ENCODE measurements around the gene ATAD2B.
"Not testable (repeated sequence)": the region's sequence is repeated elsewhere in the genome, so short reads cannot be mapped to it uniquely, and the experiment has no call there.

Gene ATAD2B

GRCh38 chr2:23753291-23754010, 173.5 kb downstream of the ATAD2B start:
- no peak for DNase-seq (ENCODE audit: low read depth in 2 of 2, low spot score in 1 of 2)

- DNase-seq (ENCODE audit: low read depth in 2 of 2, low spot score in 1 of 2) = no peak
Measured at GRCh38 chr2:23751747-23752265, 175.1 kb downstream of the ATAD2B start.

- DNase-seq (ENCODE audit: low read depth in 2 of 2, low spot score in 1 of 2) = no peak
Measured at GRCh38 chr2:23746141-23746863, 180.6 kb downstream of the ATAD2B start.

DNA sequence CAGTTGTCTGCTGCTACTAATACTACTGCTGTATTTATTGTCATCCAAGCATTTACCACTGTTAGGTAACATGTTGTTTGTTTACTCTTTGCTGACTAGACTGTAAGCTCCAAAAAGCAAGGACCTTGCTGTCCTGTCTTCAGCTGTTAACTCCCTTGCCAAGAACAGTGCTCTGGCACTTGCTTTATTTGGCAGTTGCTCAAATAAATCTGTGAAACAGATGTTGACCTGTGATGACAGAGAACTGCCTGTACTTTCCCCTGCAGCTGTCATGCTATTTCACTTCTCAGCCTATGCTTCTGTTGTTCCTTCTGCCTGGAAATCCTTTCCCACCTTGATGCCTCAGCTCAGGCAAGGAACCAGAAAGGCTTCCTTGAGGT, 181.2 kb downstream of the ATAD2B start:
- no peak for DNase-seq (ENCODE audit: low read depth in 2 of 2, low spot score in 1 of 2)

DNA sequence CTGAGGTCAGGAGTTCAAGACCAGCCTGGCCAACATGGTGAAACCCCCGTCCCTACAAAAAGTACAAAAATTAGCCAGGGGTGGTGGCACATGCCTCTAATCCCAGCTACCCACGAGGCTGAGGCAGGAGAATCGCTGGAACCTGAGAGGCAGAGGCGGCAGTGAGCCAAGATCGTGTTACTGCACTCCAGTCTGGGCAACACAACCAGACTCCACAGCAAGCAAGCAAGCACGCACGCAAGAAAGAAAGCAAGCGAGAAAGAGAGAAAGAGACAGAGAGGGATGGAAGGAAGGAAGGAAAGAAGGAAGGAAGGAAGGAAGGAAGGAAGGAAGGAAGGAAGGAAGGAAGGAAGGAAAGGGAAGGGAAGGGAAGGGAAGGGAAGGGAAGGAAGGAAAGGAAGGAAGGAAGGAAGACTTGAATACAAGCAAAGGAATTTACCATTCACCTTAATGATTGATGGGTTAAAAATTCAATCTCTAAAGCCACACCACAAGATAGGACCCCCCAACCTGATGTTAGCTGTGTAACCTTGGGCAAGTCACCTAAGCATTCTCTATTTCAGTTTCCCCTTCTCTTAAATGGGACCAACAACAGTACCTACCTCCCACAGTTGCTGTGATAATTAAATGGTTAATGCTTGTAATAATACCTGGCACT, 181.7 kb downstream of the ATAD2B start:
- no peak for DNase-seq (ENCODE audit: low read depth in 2 of 2, low spot score in 1 of 2)

GRCh38 chr2:23736783-23737182, 190.1 kb downstream of the ATAD2B start:
- not testable (repeated sequence) for DNase-seq (ENCODE audit: low read depth in 2 of 2, low spot score in 1 of 2)

DNA sequence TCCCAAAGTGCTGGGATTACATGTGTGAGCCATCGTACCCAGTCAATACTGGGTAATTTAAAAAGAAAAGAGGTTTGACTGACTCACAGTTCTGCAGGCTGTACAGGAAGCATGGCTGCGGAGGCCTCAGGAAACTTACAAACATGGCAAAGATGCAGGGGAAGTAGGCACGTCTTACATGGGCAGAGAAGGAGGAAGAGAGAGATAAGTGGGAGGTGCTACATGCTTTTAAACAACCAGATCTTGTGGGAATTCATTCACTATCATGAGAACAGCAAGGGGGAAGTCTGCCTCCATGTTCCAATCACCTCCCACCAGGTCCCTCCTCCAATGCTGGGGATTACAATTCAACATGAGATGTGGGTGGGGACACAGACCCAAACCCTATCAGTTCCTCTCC, 192.5 kb downstream of the ATAD2B start:
- no peak for DNase-seq (ENCODE audit: low read depth in 2 of 2, low spot score in 1 of 2)

- DNase-seq (ENCODE audit: low read depth in 2 of 2, low spot score in 1 of 2) = not testable (repeated sequence)
Measured at GRCh38 chr2:23723029-23723428, 203.9 kb downstream of the ATAD2B start.

DNA sequence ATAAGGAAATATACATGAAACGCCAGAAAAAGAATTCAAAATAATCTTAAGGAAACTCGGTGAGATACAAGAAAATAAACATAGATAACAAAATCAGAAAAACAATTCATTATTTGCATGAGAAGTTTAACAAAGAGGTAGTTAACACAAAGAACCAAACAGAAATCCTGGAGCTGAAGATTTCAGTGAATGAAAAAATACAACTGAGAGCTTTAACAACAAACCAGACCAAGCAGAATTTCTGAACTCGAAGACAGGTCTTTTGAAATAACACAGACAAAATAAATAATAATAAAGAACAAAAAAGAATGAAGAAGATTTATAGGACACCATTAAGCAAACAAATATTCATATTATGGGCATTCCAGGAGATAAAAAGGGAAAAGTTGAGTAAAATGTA, 204.7 kb downstream of the ATAD2B start:
- DNase-seq (ENCODE audit: low read depth in 2 of 2, low spot score in 1 of 2) = no peak

DNA sequence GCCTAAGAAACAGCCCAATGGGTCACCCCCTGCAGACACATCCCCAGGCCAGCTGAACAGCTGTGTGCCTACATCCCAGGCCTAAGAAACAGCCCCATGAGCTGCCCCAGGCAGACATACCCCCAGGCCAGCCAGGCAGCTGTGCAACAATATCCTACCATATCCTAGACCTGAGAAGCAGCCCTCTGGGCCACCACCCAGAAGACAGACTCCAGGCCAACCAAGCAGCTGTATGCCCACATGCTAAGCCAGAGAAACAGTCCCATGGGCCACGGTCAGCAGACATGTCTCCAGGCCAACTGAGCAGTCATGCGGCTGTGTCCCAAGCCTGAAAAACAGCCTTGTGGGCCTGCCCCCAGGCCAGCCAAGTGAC, 205.5 kb downstream of the ATAD2B start:
- no peak for DNase-seq (ENCODE audit: low read depth in 2 of 2, low spot score in 1 of 2)

DNA sequence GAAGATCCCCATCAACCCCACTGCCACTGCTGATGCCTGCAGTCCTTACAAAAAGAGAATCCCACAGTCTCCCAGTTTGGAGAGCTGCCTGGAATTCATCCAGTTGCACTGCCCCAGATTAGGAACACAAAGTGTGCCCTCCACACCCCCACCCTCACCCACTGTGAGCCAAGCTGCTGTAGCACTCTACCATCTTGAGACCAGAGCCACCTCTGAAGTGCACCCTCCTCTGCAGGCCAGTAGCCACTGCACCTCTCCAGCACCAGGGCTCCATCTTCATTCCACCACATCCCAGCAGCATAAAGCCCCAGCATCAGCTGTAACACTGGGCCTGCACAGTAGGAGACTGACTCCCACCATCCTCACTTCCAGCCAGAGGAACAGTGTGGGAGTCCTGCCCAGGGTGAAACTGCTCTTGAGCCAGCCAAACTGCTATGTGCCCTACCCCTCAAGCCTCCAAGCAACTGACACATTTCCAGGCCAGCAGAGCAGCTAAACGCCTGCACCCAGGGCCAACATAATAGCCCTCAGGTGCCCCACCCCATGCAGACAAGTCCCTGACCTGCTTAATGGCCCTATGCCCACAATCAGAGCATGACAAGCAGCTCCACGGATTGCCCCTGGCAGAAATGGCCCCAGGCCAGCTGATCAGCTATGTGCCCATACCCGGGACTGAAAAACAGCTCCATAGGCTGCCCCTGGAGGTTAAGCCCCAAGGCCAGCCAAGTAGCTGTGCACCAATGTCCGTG, 206.0 kb downstream of the ATAD2B start:
- DNase-seq (ENCODE audit: low read depth in 2 of 2, low spot score in 1 of 2) = no peak

- DNase-seq (ENCODE audit: low read depth in 2 of 2, low spot score in 1 of 2) = no peak
Measured at GRCh38 chr2:23719716-23720115, 207.2 kb downstream of the ATAD2B start.

DNA sequence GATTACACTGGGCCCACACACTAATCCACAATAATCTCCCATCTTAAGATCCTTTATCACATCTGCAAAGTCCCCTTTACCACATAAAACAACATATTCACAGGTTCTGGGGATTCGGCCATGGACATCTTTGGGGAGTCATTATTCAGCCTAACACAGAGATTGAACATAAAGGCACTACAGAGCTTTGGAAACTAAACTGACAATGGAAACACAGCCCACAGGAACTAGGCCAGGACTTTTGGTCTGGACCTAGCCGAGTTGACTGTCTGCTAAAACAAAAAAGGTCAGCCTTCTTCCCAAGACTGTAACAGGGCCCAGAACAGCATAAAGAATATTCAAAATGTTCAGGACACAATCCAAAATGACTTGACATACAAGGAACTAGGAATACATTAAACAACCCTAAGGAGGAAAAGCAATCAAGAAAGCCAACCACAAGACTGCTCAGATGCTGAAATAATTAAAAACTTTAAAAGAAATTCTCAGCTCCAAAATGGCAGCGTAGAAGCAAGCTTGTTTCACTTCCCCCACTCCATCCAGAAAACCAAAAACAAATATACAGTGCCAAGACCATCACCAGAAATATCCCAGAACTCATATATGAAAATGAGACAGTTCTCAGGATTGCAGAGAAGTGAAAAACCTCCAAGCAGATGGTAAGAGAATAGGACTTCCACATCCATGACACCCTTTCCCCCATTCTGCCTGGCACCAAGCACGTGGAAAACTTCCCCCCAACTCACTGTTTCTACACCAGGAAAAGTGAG, 207.8 kb downstream of the ATAD2B start:
- no peak for DNase-seq (ENCODE audit: low read depth in 2 of 2, low spot score in 1 of 2)

DNA sequence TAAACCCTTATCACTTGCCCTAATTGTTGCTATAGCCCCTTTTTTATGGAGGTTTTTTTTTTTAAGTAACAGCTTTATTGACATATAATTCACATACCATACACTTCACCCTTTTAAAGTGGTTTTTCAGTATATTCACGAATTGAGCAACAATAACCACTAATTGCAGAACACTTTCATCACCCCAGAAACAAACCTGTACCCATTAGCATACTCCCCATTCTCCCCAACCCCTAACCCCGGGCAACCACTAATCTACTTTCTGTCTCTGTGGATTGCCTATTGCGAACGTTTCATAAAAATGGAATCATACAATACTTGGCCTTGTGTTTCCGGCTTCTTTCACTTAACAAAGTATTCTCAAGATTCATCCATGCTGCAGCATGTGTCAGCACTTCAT, 213.6 kb downstream of the ATAD2B start:
- no peak for DNase-seq (ENCODE audit: low read depth in 2 of 2, low spot score in 1 of 2)

DNA sequence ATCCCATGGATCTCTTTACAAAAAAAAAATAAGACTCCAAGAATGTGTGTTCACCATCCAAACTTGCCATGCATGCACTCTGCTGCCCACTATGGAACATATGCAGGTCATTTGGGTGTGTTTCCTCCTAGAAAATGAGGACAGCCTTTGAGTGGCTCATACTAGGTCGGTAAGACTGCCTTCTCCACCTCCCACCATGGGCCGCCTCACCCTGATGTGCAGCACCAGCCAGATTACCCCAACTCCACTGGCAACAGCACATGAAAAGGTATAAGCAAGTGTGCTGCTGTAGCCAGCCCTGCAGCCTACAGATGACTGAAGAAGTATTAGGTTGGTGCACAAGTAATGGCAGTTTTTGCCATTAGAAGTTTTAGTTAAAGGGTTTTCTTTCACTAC, 214.2 kb downstream of the ATAD2B start:
- DNase-seq (ENCODE audit: low read depth in 2 of 2, low spot score in 1 of 2) = no peak

GRCh38 chr2:23711979-23712755, 214.8 kb downstream of the ATAD2B start:
- DNase-seq (ENCODE audit: low read depth in 2 of 2, low spot score in 1 of 2) = no peak

- DNase-seq (ENCODE audit: low read depth in 2 of 2, low spot score in 1 of 2) = no peak
Measured at GRCh38 chr2:23709311-23709710, 217.6 kb downstream of the ATAD2B start.

GRCh38 chr2:23708771-23709170, 218.2 kb downstream of the ATAD2B start:
- DNase-seq (ENCODE audit: low read depth in 2 of 2, low spot score in 1 of 2) = no peak

DNA sequence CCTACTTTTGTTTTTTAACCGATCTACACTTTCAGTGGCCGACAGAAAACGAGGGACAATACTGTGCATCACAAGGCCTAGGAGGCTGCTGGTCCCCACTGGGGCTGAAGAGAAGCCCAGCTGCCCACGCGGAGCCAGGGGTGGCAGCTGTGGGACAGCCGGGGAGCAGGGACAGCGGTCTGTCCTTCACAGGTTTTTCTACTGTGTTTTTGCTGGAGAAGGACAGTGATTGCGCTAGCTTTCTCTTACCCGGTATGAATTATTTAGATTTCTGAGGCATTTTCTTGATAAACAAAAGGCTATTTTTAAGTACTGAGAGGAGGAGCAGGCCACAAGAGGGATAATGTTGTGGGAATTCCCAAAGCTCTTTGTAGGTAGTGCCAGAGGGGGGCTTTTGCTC, 219.8 kb downstream of the ATAD2B start:
- DNase-seq (ENCODE audit: low read depth in 2 of 2, low spot score in 1 of 2) = no peak

GRCh38 chr2:23706613-23707078, 220.3 kb downstream of the ATAD2B start:
- no peak for DNase-seq (ENCODE audit: low read depth in 2 of 2, low spot score in 1 of 2)

Data from stimulated activated CD8-positive, alpha-beta memory T cell treated with anti-CD3 and anti-CD28 coated beads, Interleukin-4, amount 100 ng/mL, for 4 hours (primary cell).